WTC11 (cell line): ENCODE measurements around the gene STK39. TPM values are rescaled to one million over a fixed set of nuclear protein-coding genes. Genes with fewer than 3 reads are reported as not detected.

Source experiments
- ATAC-seq: fragments of 200-7000 bp; cut with Tn5 transposase; 2 replicates; pipeline ENCODE4 v1.10.0; 2021; ENCODE audit warnings: mild to moderate bottlenecking, moderate library complexity
- CTCF ChIA-PET: fragments of 300-600 bp; sonication (Branson Sonifier 250); formaldehyde crosslinking; loops from one replicate; lab custom pipeline; 2021; ENCODE audit warnings: antibody characterized with exemption; lab: Charles Lee
- POLR2A ChIA-PET: fragments of 350-600 bp; sonication (Branson Sonifier 250); formaldehyde crosslinking; loops from one replicate; lab custom pipeline; 2021; ENCODE audit warnings: antibody characterized with exemption; lab: Charles Lee
- DNase-seq: peaks from one replicate; pipeline ENCODE4 v3.0.0; 2021; ENCODE audit warnings: low spot score
- H3K27ac Mint-ChIP-seq: 2 replicates; pipeline ENCODE4 v1.8.0; 2021; ENCODE audit warnings: mixed read lengths
- H3K27me3 Mint-ChIP-seq: 2 replicates; pipeline ENCODE4 v1.8.0; 2021; ENCODE audit warnings: low read depth, mild to moderate bottlenecking, moderate library complexity, mixed read lengths
- H3K36me3 Mint-ChIP-seq: 2 replicates; pipeline ENCODE4 v1.8.0; 2021; ENCODE audit warnings: mixed read lengths
- H3K4me1 Mint-ChIP-seq: 2 replicates; pipeline ENCODE4 v1.8.0; 2022; ENCODE audit warnings: mixed read lengths
- H3K4me3 Mint-ChIP-seq: 2 replicates; pipeline ENCODE4 v1.8.0; 2021; ENCODE audit warnings: mild to moderate bottlenecking, moderate library complexity, mixed read lengths
- H3K9me3 Mint-ChIP-seq: 2 replicates; pipeline ENCODE4 v1.8.0; 2021; ENCODE audit warnings: mixed read lengths
- ARID4B ChIP-seq: sonication (generic); formaldehyde crosslinking; IDR thresholded peaks from 2 replicates; pipeline ENCODE4 v1.8.0; 2023; ENCODE audit warnings: missing genetic modification reagents, mild to moderate bottlenecking, borderline replicate concordance
- ATF1 ChIP-seq: sonication (generic); formaldehyde crosslinking; IDR thresholded peaks from 2 replicates; pipeline ENCODE4 v1.8.1; 2023; ENCODE audit warnings: mild to moderate bottlenecking, moderate library complexity, missing genetic modification reagents
- ELF4 ChIP-seq: sonication (generic); formaldehyde crosslinking; IDR thresholded peaks from 2 replicates; pipeline ENCODE4 v1.8.1; 2022; ENCODE audit warnings: low read depth, mild to moderate bottlenecking, moderate library complexity, missing genetic modification reagents
- EMX1 ChIP-seq: fragments of 250-450 bp; sonication (Bioruptor Pico); IDR thresholded peaks from 2 replicates; pipeline ENCODE4 v1.8.0; 2021; ENCODE audit warnings: mild to moderate bottlenecking
- MXD4 ChIP-seq: fragments of 250-450 bp; sonication (Bioruptor Pico); IDR thresholded peaks from 2 replicates; pipeline ENCODE4 v1.8.0; 2021; ENCODE audit warnings: mild to moderate bottlenecking, moderate library complexity, borderline replicate concordance
- NR3C1 ChIP-seq: sonication (generic); formaldehyde crosslinking; conservative IDR thresholded peaks from 2 replicates; pipeline ENCODE4 v1.8.1; 2023; ENCODE audit warnings: low read depth, mild to moderate bottlenecking, missing genetic modification reagents
- OVOL2 ChIP-seq: fragments of 250-450 bp; sonication (Bioruptor Pico); IDR thresholded peaks from 2 replicates; pipeline ENCODE4 v1.9.0; 2021; ENCODE audit warnings: mild to moderate bottlenecking, borderline replicate concordance
- RELA ChIP-seq: sonication (generic); formaldehyde crosslinking; IDR thresholded peaks from 2 replicates; pipeline ENCODE4 v1.8.1; 2022; ENCODE audit warnings: missing genetic modification reagents, mild to moderate bottlenecking, borderline replicate concordance
- RORB ChIP-seq: fragments of 250-450 bp; sonication (Bioruptor Pico); IDR thresholded peaks from 2 replicates; pipeline ENCODE4 v1.9.0; 2021; ENCODE audit warnings: mild to moderate bottlenecking
- SMAD3 ChIP-seq: sonication (generic); formaldehyde crosslinking; IDR thresholded peaks from 2 replicates; pipeline ENCODE4 v1.8.0; 2022; ENCODE audit warnings: missing genetic modification reagents, mild to moderate bottlenecking, borderline replicate concordance
- TEAD4 ChIP-seq: sonication (generic); formaldehyde crosslinking; IDR thresholded peaks from 2 replicates; pipeline ENCODE4 v1.8.0; 2022; ENCODE audit warnings: mild to moderate bottlenecking, missing genetic modification reagents
- USF2 ChIP-seq: sonication (generic); formaldehyde crosslinking; IDR thresholded peaks from 2 replicates; pipeline ENCODE4 v1.8.1; 2023; ENCODE audit warnings: mild to moderate bottlenecking, missing genetic modification reagents, moderate library complexity
- ZBTB21 ChIP-seq: sonication (generic); formaldehyde crosslinking; IDR thresholded peaks from 2 replicates; pipeline ENCODE4 v1.8.1; 2023; ENCODE audit warnings: mild to moderate bottlenecking, missing genetic modification reagents, borderline replicate concordance
- ZNF121 ChIP-seq: sonication (generic); formaldehyde crosslinking; IDR thresholded peaks from 2 replicates; pipeline ENCODE4 v1.8.0; 2023; ENCODE audit warnings: missing genetic modification reagents
- ZNF219 ChIP-seq: sonication (generic); formaldehyde crosslinking; IDR thresholded peaks from 2 replicates; pipeline ENCODE4 v1.8.0; 2023; ENCODE audit warnings: missing genetic modification reagents, mild to moderate bottlenecking, borderline replicate concordance
- ZNF281 ChIP-seq: sonication (generic); formaldehyde crosslinking; IDR thresholded peaks from 2 replicates; pipeline ENCODE4 v1.8.0; 2023; ENCODE audit warnings: mild to moderate bottlenecking, missing genetic modification reagents
- ZNF416 ChIP-seq: fragments of 250-450 bp; sonication (Bioruptor Pico); IDR thresholded peaks from 2 replicates; pipeline ENCODE4 v1.9.0; 2021; ENCODE audit warnings: mild to moderate bottlenecking, inconsistent platforms
- ZNF671 ChIP-seq: fragments of 250-450 bp; sonication (Bioruptor Pico); IDR thresholded peaks from 2 replicates; pipeline ENCODE4 v1.8.0; 2021; ENCODE audit warnings: mild to moderate bottlenecking
- total RNA-seq: library from RNA; stranded (reverse); gene quantifications from 3 replicates; pipeline ENCODE4 v1.2.3, GENCODE V29; 2021
- TF ChIP-seq, protein P1 (sequence below): sonication (generic); formaldehyde crosslinking; IDR thresholded peaks from 2 replicates; pipeline ENCODE4 v1.8.0; 2022; ENCODE audit warnings: missing genetic modification reagents
- TF ChIP-seq, protein P2 (sequence below): sonication (generic); formaldehyde crosslinking; IDR thresholded peaks from 2 replicates; pipeline ENCODE4 v1.8.1; 2022; ENCODE audit warnings: low read depth, missing genetic modification reagents, borderline replicate concordance
- TF ChIP-seq, protein P3 (sequence below): sonication (generic); formaldehyde crosslinking; IDR thresholded peaks from 2 replicates; pipeline ENCODE4 v1.8.0; 2022; ENCODE audit warnings: mild to moderate bottlenecking, missing genetic modification reagents

Gene STK39
- total RNA-seq, 1 experiment from 2014 or later = 20.5 TPM

DNA sequence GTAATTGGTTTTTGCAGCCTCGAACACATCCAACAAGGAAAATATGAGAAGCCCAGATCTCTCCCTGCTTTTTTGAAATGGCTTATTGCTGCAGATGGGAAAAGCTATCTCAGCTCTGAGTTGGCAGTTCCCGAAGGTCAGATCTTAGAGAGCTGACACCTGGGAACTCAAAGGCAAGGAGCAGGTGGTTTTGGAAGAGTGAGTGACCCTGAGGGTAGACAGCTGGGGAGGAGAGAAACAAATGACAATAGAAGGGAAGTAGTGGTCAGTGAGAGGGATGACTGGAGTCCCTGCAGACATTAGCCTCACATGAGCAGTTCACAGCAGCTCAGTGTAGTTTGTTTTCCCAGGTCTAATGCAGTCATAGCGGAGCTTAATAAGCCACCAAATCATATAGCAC is 317.9 kb downstream of the STK39 start (continued):
- TF ChIP-seq ARID4B (CRISPR knock-in tag) = no peak
- no peak for TF ChIP-seq NR3C1 (CRISPR knock-in tag)
- no peak for TF ChIP-seq EMX1
- TF ChIP-seq ZNF671 (CRISPR knock-in tag) = no peak
- no peak for TF ChIP-seq ZNF416 (CRISPR knock-in tag)
- TF ChIP-seq ELF4 (CRISPR knock-in tag) = no peak
- no peak for TF ChIP-seq OVOL2

- CTCF ChIA-PET = interaction anchor here (0.9 kb wide), 1 partner anchor 540 kb away, joined by 3 read pairs; no protein-coding TSS in a partner anchor
- POLR2A ChIA-PET = interaction anchor here (1.0 kb wide), 1 partner anchor 30 kb away, joined by 4 read pairs; no protein-coding TSS in a partner anchor
- no peaks in the 10 kb centered on the region for H3K36me3 Mint-ChIP-seq
- H3K4me3 Mint-ChIP-seq = no peak overlapping the region
- peaks cover 5% of the 10 kb centered on the region for H3K4me1 Mint-ChIP-seq
- ATAC-seq (peak; percentile 64), DNase-seq (no peak)
- no peaks in the 10 kb centered on the region for H3K27me3 Mint-ChIP-seq
- H3K9me3 Mint-ChIP-seq = peaks cover 3% of the 10 kb centered on the region; the same call in 1 of the 2 replicates
- no peak overlapping the region for H3K27ac Mint-ChIP-seq
- no peak for TF ChIP-seq ZNF219
- no peak for TF ChIP-seq ELF4 (CRISPR knock-in tag)
- TF ChIP-seq TEAD4 (CRISPR knock-in tag) = no peak
- TF ChIP-seq, protein P1, sequence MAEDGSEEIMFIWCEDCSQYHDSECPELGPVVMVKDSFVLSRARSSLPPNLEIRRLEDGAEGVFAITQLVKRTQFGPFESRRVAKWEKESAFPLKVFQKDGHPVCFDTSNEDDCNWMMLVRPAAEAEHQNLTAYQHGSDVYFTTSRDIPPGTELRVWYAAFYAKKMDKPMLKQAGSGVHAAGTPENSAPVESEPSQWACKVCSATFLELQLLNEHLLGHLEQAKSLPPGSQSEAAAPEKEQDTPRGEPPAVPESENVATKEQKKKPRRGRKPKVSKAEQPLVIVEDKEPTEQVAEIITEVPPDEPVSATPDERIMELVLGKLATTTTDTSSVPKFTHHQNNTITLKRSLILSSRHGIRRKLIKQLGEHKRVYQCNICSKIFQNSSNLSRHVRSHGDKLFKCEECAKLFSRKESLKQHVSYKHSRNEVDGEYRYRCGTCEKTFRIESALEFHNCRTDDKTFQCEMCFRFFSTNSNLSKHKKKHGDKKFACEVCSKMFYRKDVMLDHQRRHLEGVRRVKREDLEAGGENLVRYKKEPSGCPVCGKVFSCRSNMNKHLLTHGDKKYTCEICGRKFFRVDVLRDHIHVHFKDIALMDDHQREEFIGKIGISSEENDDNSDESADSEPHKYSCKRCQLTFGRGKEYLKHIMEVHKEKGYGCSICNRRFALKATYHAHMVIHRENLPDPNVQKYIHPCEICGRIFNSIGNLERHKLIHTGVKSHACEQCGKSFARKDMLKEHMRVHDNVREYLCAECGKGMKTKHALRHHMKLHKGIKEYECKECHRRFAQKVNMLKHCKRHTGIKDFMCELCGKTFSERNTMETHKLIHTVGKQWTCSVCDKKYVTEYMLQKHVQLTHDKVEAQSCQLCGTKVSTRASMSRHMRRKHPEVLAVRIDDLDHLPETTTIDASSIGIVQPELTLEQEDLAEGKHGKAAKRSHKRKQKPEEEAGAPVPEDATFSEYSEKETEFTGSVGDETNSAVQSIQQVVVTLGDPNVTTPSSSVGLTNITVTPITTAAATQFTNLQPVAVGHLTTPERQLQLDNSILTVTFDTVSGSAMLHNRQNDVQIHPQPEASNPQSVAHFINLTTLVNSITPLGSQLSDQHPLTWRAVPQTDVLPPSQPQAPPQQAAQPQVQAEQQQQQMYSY (CRISPR knock-in tag) = no peak
- TF ChIP-seq SMAD3 (CRISPR knock-in tag) = no peak
- TF ChIP-seq, protein P2, sequence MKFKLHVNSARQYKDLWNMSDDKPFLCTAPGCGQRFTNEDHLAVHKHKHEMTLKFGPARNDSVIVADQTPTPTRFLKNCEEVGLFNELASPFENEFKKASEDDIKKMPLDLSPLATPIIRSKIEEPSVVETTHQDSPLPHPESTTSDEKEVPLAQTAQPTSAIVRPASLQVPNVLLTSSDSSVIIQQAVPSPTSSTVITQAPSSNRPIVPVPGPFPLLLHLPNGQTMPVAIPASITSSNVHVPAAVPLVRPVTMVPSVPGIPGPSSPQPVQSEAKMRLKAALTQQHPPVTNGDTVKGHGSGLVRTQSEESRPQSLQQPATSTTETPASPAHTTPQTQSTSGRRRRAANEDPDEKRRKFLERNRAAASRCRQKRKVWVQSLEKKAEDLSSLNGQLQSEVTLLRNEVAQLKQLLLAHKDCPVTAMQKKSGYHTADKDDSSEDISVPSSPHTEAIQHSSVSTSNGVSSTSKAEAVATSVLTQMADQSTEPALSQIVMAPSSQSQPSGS (CRISPR knock-in tag) = no peak
- no peak for TF ChIP-seq ATF1
- TF ChIP-seq ZBTB21 (CRISPR knock-in tag) = no peak
- no peak for TF ChIP-seq RELA (CRISPR knock-in tag)
- no peak for TF ChIP-seq ZNF121 (CRISPR knock-in tag)
- TF ChIP-seq USF2 (CRISPR knock-in tag) = no peak
- TF ChIP-seq, protein P3, sequence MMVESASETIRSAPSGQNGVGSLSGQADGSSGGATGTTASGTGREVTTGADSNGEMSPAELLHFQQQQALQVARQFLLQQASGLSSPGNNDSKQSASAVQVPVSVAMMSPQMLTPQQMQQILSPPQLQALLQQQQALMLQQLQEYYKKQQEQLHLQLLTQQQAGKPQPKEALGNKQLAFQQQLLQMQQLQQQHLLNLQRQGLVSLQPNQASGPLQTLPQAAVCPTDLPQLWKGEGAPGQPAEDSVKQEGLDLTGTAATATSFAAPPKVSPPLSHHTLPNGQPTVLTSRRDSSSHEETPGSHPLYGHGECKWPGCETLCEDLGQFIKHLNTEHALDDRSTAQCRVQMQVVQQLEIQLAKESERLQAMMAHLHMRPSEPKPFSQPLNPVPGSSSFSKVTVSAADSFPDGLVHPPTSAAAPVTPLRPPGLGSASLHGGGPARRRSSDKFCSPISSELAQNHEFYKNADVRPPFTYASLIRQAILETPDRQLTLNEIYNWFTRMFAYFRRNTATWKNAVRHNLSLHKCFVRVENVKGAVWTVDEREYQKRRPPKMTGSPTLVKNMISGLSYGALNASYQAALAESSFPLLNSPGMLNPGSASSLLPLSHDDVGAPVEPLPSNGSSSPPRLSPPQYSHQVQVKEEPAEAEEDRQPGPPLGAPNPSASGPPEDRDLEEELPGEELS (CRISPR knock-in tag) = no peak
- TF ChIP-seq RORB (CRISPR knock-in tag) = no peak
- TF ChIP-seq MXD4 (CRISPR knock-in tag) = no peak
- no peak for TF ChIP-seq ZNF281 (CRISPR knock-in tag)
Observed at GRCh38 chr2:167928434-167928833, 319.0 kb downstream of the STK39 start.
